BLaER1 (cell line): ENCODE results near the gene BLM.
"Not testable (repeated sequence)": the region's sequence is repeated elsewhere in the genome, so short reads cannot be mapped to it uniquely, and the experiment has no call there.

ENCODE experiments used
- H3K27ac ChIP-seq: shearing (Covaris generic); formaldehyde crosslinking; 2 replicates; pipeline ENCODE4 v1.8.1; 2022
- H3K27me3 ChIP-seq: shearing (Covaris generic); formaldehyde crosslinking; 2 replicates; pipeline ENCODE4 v1.8.1; 2022
- H3K36me3 ChIP-seq: shearing (Covaris generic); formaldehyde crosslinking; 2 replicates; pipeline ENCODE4 v1.8.1; 2022
- H3K4me1 ChIP-seq: shearing (Covaris generic); formaldehyde crosslinking; 2 replicates; pipeline ENCODE4 v1.8.1; 2022
- H3K4me2 ChIP-seq: shearing (Covaris generic); formaldehyde crosslinking; 2 replicates; pipeline ENCODE4 v1.8.1; 2022
- H3K4me3 ChIP-seq: shearing (Covaris generic); formaldehyde crosslinking; 2 replicates; pipeline ENCODE4 v1.8.1; 2022
- H3K9ac ChIP-seq: shearing (Covaris generic); formaldehyde crosslinking; 2 replicates; pipeline ENCODE4 v1.8.1; 2022
- H3K9me3 ChIP-seq: shearing (Covaris generic); formaldehyde crosslinking; 2 replicates; pipeline ENCODE4 v1.8.1; 2022
- H4K20me1 ChIP-seq: shearing (Covaris generic); formaldehyde crosslinking; 2 replicates; pipeline ENCODE4 v1.8.1; 2022
- Cebpa-rat ChIP-seq: shearing (Covaris generic); IDR thresholded peaks from 2 replicates; pipeline ENCODE4 v1.8.1; 2022

Gene BLM

GRCh38 chr15:90680371-90680935 lies 36.7 kb upstream of the BLM start:
- H3K27me3 ChIP-seq: no peaks in the 10 kb centered on the region
- TF ChIP-seq Cebpa-rat: no peak
- H3K27ac ChIP-seq: no peak overlapping the region
- H3K4me3 ChIP-seq: no peak overlapping the region
- H3K4me1 ChIP-seq: peaks cover 26% of the 10 kb centered on the region
- H3K9me3 ChIP-seq: no peaks in the 10 kb centered on the region
- no peaks in the 10 kb centered on the region for H4K20me1 ChIP-seq
- no peak overlapping the region for H3K9ac ChIP-seq
- H3K4me2 ChIP-seq: no peak overlapping the region
- no peaks in the 10 kb centered on the region for H3K36me3 ChIP-seq

- Histone ChIP-seq H3K4me1 (peaks cover 32% of the 10 kb centered on the region), H3K27ac (no peak overlapping the region), H4K20me1 (no peaks in the 10 kb centered on the region), H3K27me3 (no peaks in the 10 kb centered on the region), H3K9me3 (no peaks in the 10 kb centered on the region), H3K36me3 (no peaks in the 10 kb centered on the region), H3K4me3 (no peak overlapping the region), H3K4me2 (no peak overlapping the region), H3K9ac (no peak overlapping the region)
- no peak for TF ChIP-seq Cebpa-rat
Measured at GRCh38 chr15:90681056-90681455, 36.1 kb upstream of the BLM start.

- Histone ChIP-seq H3K27ac (no peak overlapping the region), H3K4me3 (no peak overlapping the region)
Measured at GRCh38 chr15:90681480-90681879, 35.7 kb upstream of the BLM start.

GRCh38 chr15:90683371-90683770 lies 33.8 kb upstream of the BLM start:
- Histone ChIP-seq H3K4me1 (peaks cover 48% of the 10 kb centered on the region), H3K27ac (no peak overlapping the region), H3K4me3 (no peak overlapping the region), H3K4me2 (no peak overlapping the region), H3K9me3 (peaks cover 4% of the 10 kb centered on the region), H4K20me1 (no peaks in the 10 kb centered on the region), H3K36me3 (no peaks in the 10 kb centered on the region), H3K9ac (no peak overlapping the region), H3K27me3 (no peaks in the 10 kb centered on the region)
- no peak for TF ChIP-seq Cebpa-rat

More at GRCh38 chr15:90681480-90681879, 35.7 kb upstream of the BLM start:
- Histone ChIP-seq H3K4me1 (peaks cover 37% of the 10 kb centered on the region), H3K36me3 (no peaks in the 10 kb centered on the region), H3K9me3 (no peaks in the 10 kb centered on the region), H3K27me3 (no peaks in the 10 kb centered on the region), H3K4me2 (no peak overlapping the region), H3K9ac (no peak overlapping the region), H4K20me1 (no peaks in the 10 kb centered on the region)
- TF ChIP-seq Cebpa-rat: no peak

GRCh38 chr15:90683876-90684275 lies 33.3 kb upstream of the BLM start:
- Histone ChIP-seq H4K20me1 (no peaks in the 10 kb centered on the region), H3K4me3 (no peak overlapping the region), H3K27ac (no peak overlapping the region), H3K4me1 (peaks cover 44% of the 10 kb centered on the region), H3K27me3 (no peaks in the 10 kb centered on the region), H3K4me2 (no peak overlapping the region), H3K36me3 (no peaks in the 10 kb centered on the region), H3K9me3 (peaks cover 9% of the 10 kb centered on the region), H3K9ac (no peak overlapping the region)
- no peak for TF ChIP-seq Cebpa-rat

GRCh38 chr15:90684281-90684680 lies 32.9 kb upstream of the BLM start:
- H3K9me3 ChIP-seq: peaks cover 13% of the 10 kb centered on the region
- H3K27ac ChIP-seq: no peak overlapping the region
- H3K9ac ChIP-seq: no peak overlapping the region
- H4K20me1 ChIP-seq: no peaks in the 10 kb centered on the region
- H3K4me2 ChIP-seq: no peak overlapping the region
- H3K4me1 ChIP-seq: peaks cover 44% of the 10 kb centered on the region
- TF ChIP-seq Cebpa-rat: no peak
- no peak overlapping the region for H3K4me3 ChIP-seq
- no peaks in the 10 kb centered on the region for H3K27me3 ChIP-seq
- no peaks in the 10 kb centered on the region for H3K36me3 ChIP-seq

- Histone ChIP-seq H4K20me1 (no peaks in the 10 kb centered on the region), H3K27ac (peak overlapping the region; percentile 65), H3K9ac (peak overlapping the region; percentile 16; the same call in 1 of the 2 replicates), H3K4me2 (peak overlapping the region; percentile 69), H3K36me3 (no peaks in the 10 kb centered on the region), H3K9me3 (peaks cover 22% of the 10 kb centered on the region), H3K27me3 (no peaks in the 10 kb centered on the region), H3K4me3 (no peak overlapping the region), H3K4me1 (peaks cover 47% of the 10 kb centered on the region)
- TF ChIP-seq Cebpa-rat: no peak
Measured at GRCh38 chr15:90685591-90686434, 31.3 kb upstream of the BLM start.

GRCh38 chr15:90686435-90687218 lies 30.5 kb upstream of the BLM start:
- Histone ChIP-seq H3K27ac (peak overlapping the region; percentile 65), H3K36me3 (no peaks in the 10 kb centered on the region), H3K4me2 (peak overlapping the region; percentile 69), H3K9me3 (peaks cover 22% of the 10 kb centered on the region), H3K27me3 (no peaks in the 10 kb centered on the region), H3K9ac (peak overlapping the region; percentile 47), H4K20me1 (no peaks in the 10 kb centered on the region), H3K4me3 (no peak overlapping the region), H3K4me1 (peaks cover 56% of the 10 kb centered on the region)
- no peak for TF ChIP-seq Cebpa-rat

- Histone ChIP-seq H3K9me3 (peaks cover 22% of the 10 kb centered on the region), H3K4me1 (peaks cover 60% of the 10 kb centered on the region)
- not testable (repeated sequence) for H3K4me3 ChIP-seq, H4K20me1 ChIP-seq, H3K27ac ChIP-seq, H3K9ac ChIP-seq, H3K4me2 ChIP-seq, H3K36me3 ChIP-seq, H3K27me3 ChIP-seq
Measured at GRCh38 chr15:90689326-90689961, 27.7 kb upstream of the BLM start.
